Effector memory CD8-positive, alpha-beta T cell (primary cell): ENCODE results near the gene KIF26B.

ENCODE experiments used
- ATAC-seq: fragments of 150-1000 bp; cut with Tn5 transposase; replicated peaks from 2 replicates; pipeline ENCODE4 v1.10.0; 2021; ENCODE audit warnings: mild to moderate bottlenecking, moderate library complexity
- DNase-seq, 3 experiments: peaks; one replicate each; pipeline ENCODE4 v3.0.0; 2021
- H3K27ac Mint-ChIP-seq, 2 donors: one replicate each; pipeline ENCODE4 v1.8.0; 2022; ENCODE audit warnings: mild to moderate bottlenecking in 2 of 2, mixed read lengths in 2 of 2, moderate library complexity in 2 of 2
- H3K27me3 Mint-ChIP-seq, 2 donors: one replicate each; pipeline ENCODE4 v1.8.0; 2022; ENCODE audit warnings: mixed read lengths in 2 of 2
- H3K36me3 Mint-ChIP-seq: one replicate; pipeline ENCODE4 v1.8.0; 2022; ENCODE audit warnings: mild to moderate bottlenecking, moderate library complexity, mixed read lengths; ENCODE audit not compliant: insufficient read depth
- H3K4me1 Mint-ChIP-seq, 2 donors: one replicate each; pipeline ENCODE4 v1.8.0; 2022; ENCODE audit warnings: low read depth in 2 of 2, mixed read lengths in 2 of 2
- H3K4me3 Mint-ChIP-seq, 2 donors: one replicate each; pipeline ENCODE4 v1.8.0; 2022; ENCODE audit warnings: mild to moderate bottlenecking in 2 of 2, mixed read lengths in 2 of 2, moderate library complexity in 2 of 2
- H3K9me3 Mint-ChIP-seq, 2 donors: one replicate each; pipeline ENCODE4 v1.8.0; 2022; ENCODE audit warnings: mixed read lengths in 2 of 2

KIF26B gene

DNA sequence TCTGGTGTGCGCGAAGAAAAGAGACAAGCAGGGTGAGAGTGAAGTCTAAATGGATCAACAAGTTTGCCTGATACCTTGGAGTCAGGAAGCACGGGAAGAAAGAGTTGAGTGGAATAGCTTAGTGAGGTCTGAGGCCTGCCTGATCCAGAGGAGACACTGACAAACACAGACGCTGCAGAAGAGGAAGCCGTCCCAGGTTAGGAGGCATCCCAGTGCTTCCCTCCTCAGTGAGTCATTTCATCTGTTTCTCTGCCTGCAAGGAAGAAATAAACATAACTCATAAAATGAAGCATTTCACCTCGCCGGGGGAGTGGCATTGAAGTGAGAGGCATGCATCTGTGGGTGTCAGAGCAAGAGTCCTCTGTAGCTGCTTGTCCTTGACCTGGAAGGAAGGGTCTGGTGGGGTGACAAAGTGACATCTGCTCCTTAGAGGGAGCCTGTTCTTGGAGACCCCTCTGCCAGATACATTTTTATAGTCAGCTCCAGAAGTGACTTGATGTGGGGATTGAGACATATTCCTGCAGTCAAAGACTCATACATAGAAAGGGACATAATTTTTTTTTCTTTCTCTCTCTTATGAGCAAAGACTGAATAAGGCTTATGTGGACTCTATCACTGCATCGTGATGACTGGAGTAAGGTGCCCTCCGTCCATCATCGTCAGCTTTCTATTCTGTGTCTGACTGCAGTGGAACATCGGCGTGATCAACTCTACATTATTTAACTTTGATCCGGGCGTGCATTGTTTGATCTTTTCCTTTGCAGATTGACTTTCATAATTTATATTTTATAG is 256.7 kb downstream of the KIF26B start:
- Mint-ChIP-seq H3K4me1 (no peaks in the 10 kb centered on the region), H3K36me3 (no peaks in the 10 kb centered on the region), H3K4me3 (no peak overlapping the region), H3K9me3 (no peaks in the 10 kb centered on the region), H3K27ac (no peak overlapping the region), H3K27me3 (peaks cover 7 to 16% of the 10 kb centered on the region in 2 donors)
- ATAC-seq = no peak
- no peak for DNase-seq

GRCh38 chr1:245412306-245412705 is 257.5 kb downstream of the KIF26B start:
- Mint-ChIP-seq H3K9me3 (no peaks in the 10 kb centered on the region), H3K4me1 (no peaks in the 10 kb centered on the region), H3K36me3 (no peaks in the 10 kb centered on the region), H3K27ac (no peak overlapping the region), H3K27me3 (peaks cover 3 to 16% of the 10 kb centered on the region in 2 donors), H3K4me3 (no peak overlapping the region)
- no peak for ATAC-seq
- DNase-seq = no peak

DNA sequence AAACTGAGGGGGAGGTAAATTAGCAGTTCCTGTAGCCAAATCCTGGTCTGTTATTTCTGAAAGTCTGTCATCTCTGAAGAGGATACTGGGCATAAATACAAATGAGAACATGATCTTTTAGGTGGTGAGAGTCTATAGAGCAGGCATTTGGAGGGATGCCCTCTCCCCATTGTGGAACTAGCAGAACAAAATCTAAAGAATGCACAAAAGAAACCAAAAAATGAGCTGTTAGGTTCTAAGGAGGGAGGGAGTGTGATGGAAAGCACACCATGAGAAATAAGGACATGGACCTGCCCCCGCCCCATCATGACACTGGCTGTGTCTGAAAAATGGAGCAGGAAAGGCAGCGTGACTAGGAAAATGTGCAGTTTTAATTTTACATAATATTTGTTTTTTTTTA is 262.0 kb downstream of the KIF26B start:
- no peak for DNase-seq
- no peaks in the 10 kb centered on the region for H3K9me3 Mint-ChIP-seq
- H3K4me3 Mint-ChIP-seq = no peak overlapping the region
- no peak for ATAC-seq
- no peaks in the 10 kb centered on the region for H3K4me1 Mint-ChIP-seq
- no peaks in the 10 kb centered on the region for H3K36me3 Mint-ChIP-seq
- H3K27me3 Mint-ChIP-seq = peaks cover 20 to 30% of the 10 kb centered on the region in 2 donors
- H3K27ac Mint-ChIP-seq = no peak overlapping the region

- no peak overlapping the region for H3K27ac Mint-ChIP-seq
- H3K4me1 Mint-ChIP-seq = no peaks in the 10 kb centered on the region
- no peak for DNase-seq
- peaks cover 20 to 30% of the 10 kb centered on the region in 2 donors for H3K27me3 Mint-ChIP-seq
- no peak overlapping the region for H3K4me3 Mint-ChIP-seq
- H3K9me3 Mint-ChIP-seq = no peaks in the 10 kb centered on the region
- no peaks in the 10 kb centered on the region for H3K36me3 Mint-ChIP-seq
- no peak for ATAC-seq
Measured at GRCh38 chr1:245418077-245418476, 263.3 kb downstream of the KIF26B start.

DNA sequence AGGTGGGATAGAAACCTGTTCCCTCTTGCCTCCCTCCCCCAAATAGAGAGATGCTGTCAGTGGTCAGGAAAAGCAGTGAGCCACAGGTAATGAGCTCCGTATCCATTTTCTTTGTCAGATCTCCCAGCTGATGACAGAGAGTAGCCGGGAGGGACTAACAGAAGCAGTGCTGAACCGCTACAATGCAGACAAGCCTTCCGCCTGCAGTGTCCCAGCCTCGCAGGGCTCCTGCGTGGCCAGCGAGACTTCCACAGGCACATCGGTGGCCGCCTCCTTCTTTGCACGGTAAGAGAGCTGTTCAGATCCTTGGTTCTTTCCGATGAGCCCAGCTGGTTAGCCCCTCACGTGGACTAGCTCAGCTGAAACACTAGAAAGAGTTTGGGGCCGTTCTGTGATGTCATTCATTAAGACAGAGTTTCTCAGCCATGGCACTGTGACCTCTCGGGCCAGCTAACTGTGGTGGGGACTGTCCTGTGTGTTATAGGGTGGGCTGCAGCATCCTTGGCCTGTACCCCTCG is 264.7 kb downstream of the KIF26B start:
- Mint-ChIP-seq H3K36me3 (peaks cover 3% of the 10 kb centered on the region), H3K27me3 (peaks cover 20 to 21% of the 10 kb centered on the region in 2 donors), H3K4me3 (no peak overlapping the region), H3K27ac (no peak overlapping the region), H3K4me1 (no peaks in the 10 kb centered on the region), H3K9me3 (no peaks in the 10 kb centered on the region)
- ATAC-seq (no peak), DNase-seq (no peak)

DNA sequence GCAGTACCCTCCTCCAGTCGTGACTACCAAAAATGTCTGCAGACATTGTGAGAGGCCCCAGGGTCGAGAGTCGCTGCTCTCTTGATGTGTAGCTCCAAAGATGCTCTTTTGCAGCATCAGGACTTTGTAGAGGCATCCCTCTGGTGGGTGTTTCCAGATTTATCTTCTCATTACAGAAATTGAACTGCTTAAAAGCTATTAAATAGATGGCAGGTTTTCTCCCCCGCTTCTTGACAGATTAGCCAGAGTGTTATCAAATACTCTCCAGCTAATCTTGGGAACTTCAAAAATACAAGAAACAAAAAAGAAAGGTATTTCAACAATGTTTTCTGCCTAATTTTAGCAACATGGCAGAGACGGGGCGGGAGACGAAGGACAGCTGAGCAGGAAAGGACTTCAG is 265.2 kb downstream of the KIF26B start:
- Mint-ChIP-seq H3K27me3 (peaks cover 20 to 21% of the 10 kb centered on the region in 2 donors), H3K4me3 (no peak overlapping the region), H3K9me3 (no peaks in the 10 kb centered on the region), H3K4me1 (no peaks in the 10 kb centered on the region), H3K36me3 (peaks cover 3% of the 10 kb centered on the region), H3K27ac (no peak overlapping the region)
- DNase-seq (no peak), ATAC-seq (no peak)

DNA sequence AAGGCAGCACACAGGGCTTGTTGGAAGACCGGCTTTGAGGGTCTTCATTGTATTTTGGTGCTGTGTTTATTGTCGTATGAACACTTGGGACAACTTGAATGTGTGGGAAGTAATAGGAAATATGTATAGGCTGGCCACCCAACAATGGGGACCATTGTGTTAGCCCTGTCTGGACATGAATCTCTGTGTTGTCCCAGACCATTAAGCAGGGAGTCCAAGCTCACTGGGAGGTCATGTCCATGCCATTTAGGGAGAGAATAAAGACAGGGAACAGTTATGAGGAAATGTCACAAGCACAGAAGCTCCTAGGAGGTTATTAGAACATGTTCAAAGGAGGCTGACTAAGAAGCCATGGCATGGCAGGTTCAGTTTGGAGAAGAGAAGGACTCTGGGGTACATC is 266.1 kb downstream of the KIF26B start:
- Mint-ChIP-seq H3K27ac (no peak overlapping the region), H3K4me3 (no peak overlapping the region), H3K36me3 (peaks cover 3% of the 10 kb centered on the region), H3K4me1 (no peaks in the 10 kb centered on the region), H3K9me3 (no peaks in the 10 kb centered on the region), H3K27me3 (peaks cover 20 to 21% of the 10 kb centered on the region in 2 donors)
- DNase-seq (no peak), ATAC-seq (no peak)

DNA sequence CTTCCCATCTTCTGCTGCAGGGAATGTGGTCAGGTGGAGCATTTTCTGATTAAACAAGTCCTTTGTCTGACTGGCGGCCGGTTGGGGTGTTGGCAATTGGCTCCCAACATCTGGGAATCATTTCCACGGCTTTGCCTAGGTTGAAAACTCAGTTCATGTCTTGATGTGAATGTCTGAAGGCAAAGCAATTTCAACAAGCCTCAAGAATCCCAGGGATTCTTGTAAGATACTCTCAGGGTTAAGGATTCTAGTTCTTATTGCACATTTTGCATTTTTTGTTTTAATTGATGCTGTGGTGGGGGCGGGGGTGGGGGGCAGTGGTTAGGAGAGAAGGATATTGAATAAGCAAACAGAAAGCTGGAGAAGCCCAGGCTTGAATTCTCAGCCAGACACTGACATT is 273.9 kb downstream of the KIF26B start:
- Mint-ChIP-seq H3K27me3 (peaks cover 9 to 14% of the 10 kb centered on the region in 2 donors), H3K9me3 (peaks cover 0 to 7% of the 10 kb centered on the region in 2 donors), H3K36me3 (peaks cover 3% of the 10 kb centered on the region), H3K4me1 (no peaks in the 10 kb centered on the region), H3K27ac (no peak overlapping the region), H3K4me3 (no peak overlapping the region)
- no peak for DNase-seq
- ATAC-seq = no peak

GRCh38 chr1:245431706-245432105 is 276.9 kb downstream of the KIF26B start:
- H3K27ac Mint-ChIP-seq = no peak overlapping the region
- H3K4me1 Mint-ChIP-seq = no peaks in the 10 kb centered on the region
- DNase-seq (no peak), ATAC-seq (no peak)
- H3K9me3 Mint-ChIP-seq = peaks cover 0 to 2% of the 10 kb centered on the region in 2 donors
- H3K27me3 Mint-ChIP-seq = peaks cover 14 to 18% of the 10 kb centered on the region in 2 donors
- H3K36me3 Mint-ChIP-seq = peaks cover 3% of the 10 kb centered on the region
- H3K4me3 Mint-ChIP-seq = no peak overlapping the region

DNA sequence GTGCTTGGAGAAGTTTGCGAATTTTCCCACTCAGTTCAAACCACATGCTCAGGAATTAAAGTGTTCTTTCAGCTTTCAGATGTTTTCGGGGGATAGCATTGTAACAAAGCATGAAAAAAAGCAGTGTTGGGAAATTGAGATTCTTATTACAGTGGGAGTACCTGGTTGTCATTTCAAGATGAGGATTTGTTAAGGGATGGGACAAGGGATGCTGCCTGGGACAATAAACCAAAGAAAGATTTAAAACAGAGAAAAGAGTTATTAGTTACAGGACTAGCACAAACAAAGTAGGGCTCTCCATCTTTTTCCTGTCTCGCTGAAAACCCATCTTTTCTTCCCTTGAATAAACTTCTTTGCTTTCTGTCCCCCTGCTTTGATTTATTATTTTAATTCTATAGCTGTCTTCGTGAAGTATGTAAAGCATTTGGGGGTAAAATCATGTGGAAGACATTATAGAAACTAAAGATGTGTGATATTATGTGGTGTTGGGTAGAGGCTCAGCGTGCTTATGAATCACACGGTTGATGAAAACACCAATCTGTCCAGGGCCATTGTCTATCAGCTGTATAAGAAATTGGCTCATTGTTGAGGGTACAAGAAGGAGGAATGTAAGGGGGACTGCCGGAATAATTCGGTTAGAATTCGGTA is 277.6 kb downstream of the KIF26B start:
- peaks cover 0 to 2% of the 10 kb centered on the region in 2 donors for H3K9me3 Mint-ChIP-seq
- H3K4me3 Mint-ChIP-seq = no peak overlapping the region
- peaks cover 14 to 18% of the 10 kb centered on the region in 2 donors for H3K27me3 Mint-ChIP-seq
- H3K36me3 Mint-ChIP-seq = peaks cover 3% of the 10 kb centered on the region
- ATAC-seq = no peak
- H3K4me1 Mint-ChIP-seq = no peaks in the 10 kb centered on the region
- H3K27ac Mint-ChIP-seq = no peak overlapping the region
- no peak for DNase-seq

GRCh38 chr1:245433561-245433960 is 278.8 kb downstream of the KIF26B start:
- Mint-ChIP-seq H3K27ac (no peak overlapping the region), H3K4me3 (no peak overlapping the region)
- DNase-seq = no peak

DNA sequence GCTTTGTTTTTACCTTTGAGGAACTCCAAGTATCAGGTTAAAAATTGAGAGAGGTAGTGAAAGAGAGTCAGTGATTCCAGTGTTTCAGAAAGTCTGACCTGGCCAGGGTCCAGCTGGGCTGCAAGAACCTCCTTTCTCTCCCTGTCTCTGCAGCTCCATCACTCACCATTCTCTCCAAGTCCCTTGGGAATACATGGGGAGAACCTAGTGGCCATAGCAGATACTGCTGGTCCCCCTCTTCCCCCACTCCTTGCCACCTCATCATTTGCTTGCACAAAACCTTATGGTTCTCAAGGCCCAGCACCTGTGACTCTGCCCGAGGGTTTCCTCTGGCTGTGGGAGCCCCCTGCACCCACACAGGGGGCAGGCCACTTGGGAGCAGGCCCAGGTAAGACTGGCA is 279.5 kb downstream of the KIF26B start:
- H3K4me1 Mint-ChIP-seq = no peaks in the 10 kb centered on the region
- no peak overlapping the region for H3K27ac Mint-ChIP-seq
- H3K27me3 Mint-ChIP-seq = peaks cover 24 to 28% of the 10 kb centered on the region in 2 donors
- ATAC-seq = no peak
- no peak for DNase-seq
- H3K36me3 Mint-ChIP-seq = no peaks in the 10 kb centered on the region
- H3K4me3 Mint-ChIP-seq = no peak overlapping the region
- peaks cover 0 to 2% of the 10 kb centered on the region in 2 donors for H3K9me3 Mint-ChIP-seq

More at GRCh38 chr1:245433561-245433960, 278.8 kb downstream of the KIF26B start:
- no peak for ATAC-seq
- H3K9me3 Mint-ChIP-seq = peaks cover 0 to 2% of the 10 kb centered on the region in 2 donors
- H3K4me1 Mint-ChIP-seq = no peaks in the 10 kb centered on the region
- peaks cover 21 to 23% of the 10 kb centered on the region in 2 donors for H3K27me3 Mint-ChIP-seq
- no peaks in the 10 kb centered on the region for H3K36me3 Mint-ChIP-seq

- no peak for ATAC-seq
- Mint-ChIP-seq H3K4me1 (no peaks in the 10 kb centered on the region), H3K36me3 (no peaks in the 10 kb centered on the region), H3K27me3 (peaks cover 29 to 36% of the 10 kb centered on the region in 2 donors), H3K27ac (no peak overlapping the region), H3K9me3 (peaks cover 0 to 2% of the 10 kb centered on the region in 2 donors), H3K4me3 (no peak overlapping the region)
- DNase-seq = no peak
Measured at GRCh38 chr1:245436407-245436806, 281.6 kb downstream of the KIF26B start.
